Measurements from ENCODE around the gene GABRR2. TPM values are rescaled to one million over a fixed set of nuclear protein-coding genes. Genes with fewer than 3 reads are reported as not detected.

Gene GABRR2
- total and polyA plus RNA-seq, 2 of the 4 experiments (the other 2 are of a cell fraction) = 0.26 TPM; not detected in 1

DNA sequence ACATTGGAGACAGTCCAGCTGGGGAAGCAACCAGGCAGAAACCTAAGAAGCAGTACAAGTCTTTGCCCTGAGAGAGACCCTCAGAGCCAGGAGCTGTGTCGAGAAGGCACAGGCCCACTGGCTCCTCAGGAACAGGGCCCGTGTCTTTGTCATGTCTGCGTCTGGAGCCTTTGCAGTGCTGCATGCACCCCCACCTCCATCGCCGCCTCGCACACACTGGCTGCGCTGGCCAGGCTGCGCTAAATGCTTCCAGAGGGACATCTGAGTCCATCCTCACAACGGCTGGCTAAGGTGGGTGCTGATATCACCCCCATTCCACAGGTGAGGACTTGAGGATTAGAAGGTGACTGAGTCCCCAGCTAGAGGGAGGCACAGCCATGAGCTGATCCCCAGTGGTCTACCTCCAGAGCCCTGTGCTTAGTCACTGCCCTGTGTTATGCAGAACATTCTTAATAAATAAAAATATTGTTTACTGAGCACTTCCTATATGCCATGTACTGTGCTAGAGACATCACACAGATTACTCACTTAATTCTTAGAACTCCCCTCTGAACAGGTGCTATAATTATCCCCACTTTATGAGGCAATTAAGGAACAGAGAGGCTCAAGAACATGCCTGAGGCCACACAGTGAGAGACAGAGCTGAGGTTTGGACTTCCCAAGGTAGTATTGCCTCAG, 27.6 kb downstream of the GABRR2 start:
- CTCF ChIA-PET = no interaction called here
- Histone ChIP-seq H2BK5ac (ENCODE audit: low read depth, low read length, poor library complexity, severe bottlenecking) (no peak overlapping the region), H2BK120ac (ENCODE audit: low read depth, low read length) (no peak overlapping the region), H3K27me3 (ENCODE audit: control insufficient read depth, insufficient read depth, low read length) (peaks cover 35% of the 10 kb centered on the region), H2AK5ac (ENCODE audit: low read depth, low read length) (no peak overlapping the region), H3K23ac (ENCODE audit: low read depth, low read length) (no peak overlapping the region), H2BK20ac (ENCODE audit: low read depth, low read length) (no peak overlapping the region), H4K91ac (ENCODE audit: insufficient read depth, low read depth, low read length) (no peak overlapping the region), H3K4me3 (ENCODE audit: insufficient read depth, low read depth, low read length) (no peak overlapping the region), H3K27ac (ENCODE audit: insufficient read depth, low read length) (no peak overlapping the region), H3K14ac (replicated peaks; ENCODE audit: low read depth, low read length) (no peak overlapping the region), H3K4me1 (ENCODE audit: control insufficient read depth, insufficient read depth, low read length) (no peaks in the 10 kb centered on the region), H3K18ac (ENCODE audit: low read depth, low read length) (no peak overlapping the region), H2BK15ac (ENCODE audit: low read depth, low read length) (no peak overlapping the region), H4K8ac (ENCODE audit: low read depth in 2 of 2, low read length in 2 of 2) (no peak overlapping the region), H3K4me2 (ENCODE audit: low read depth, low read length) (no peak overlapping the region), H3K9ac (ENCODE audit: low read depth, low read length) (no peak overlapping the region), H2AFZ (replicated peaks; ENCODE audit: low read length, poor library complexity) (no peak overlapping the region), H4K20me1 (ENCODE audit: insufficient read depth, low read length) (no peaks in the 10 kb centered on the region), H3K56ac (ENCODE audit: extremely low read depth, insufficient read depth, low read length) (no peak overlapping the region), H3K9me1 (ENCODE audit: insufficient read depth, low read length) (no peaks in the 10 kb centered on the region), H3K9me3 (ENCODE audit: control insufficient read depth, insufficient read depth, low read length) (no peaks in the 10 kb centered on the region), H3K36me3 (ENCODE audit: control insufficient read depth, insufficient read depth, low read length) (no peaks in the 10 kb centered on the region), H3K79me1 (ENCODE audit: low read depth in 1 of 2, low read length in 2 of 2) (no peaks in the 10 kb centered on the region), H2AK9ac (replicated peaks; ENCODE audit: low read depth, low read length, poor library complexity) (no peak overlapping the region), H4K5ac (ENCODE audit: low read depth, low read length) (no peak overlapping the region), H3K4ac (ENCODE audit: low read depth, low read length) (no peak overlapping the region)
- BruUV-seq (replicated peaks) = no TSS peak
- intact Hi-C loops (cut with micrococcal nuclease) (no loop called here), in situ Hi-C loops (cut with MboI; ENCODE audit: low sequenced_read_pairs) (no loop called here), dilution Hi-C loops (cut with HindIII; ENCODE audit: low sequenced_read_pairs, unreplicated experiment) (no loop called here)
- DNase-seq = no peak
- WGBS, 2 experiments (ENCODE audit: extremely low coverage in 2 of 2, insufficient read length in 1 of 2) = 40% methylated on average over 1 of the region's 9 CpGs; no CpG with 5 or more reads in 1 of the 2 experiments
- POLR2A ChIA-PET (ENCODE audit: unreplicated experiment) = no interaction called here
- no peak for TF ChIP-seq MAZ (IDR thresholded peaks at IDR 0.05; ENCODE audit: borderline replicate concordance, low read depth, low read length)
- TF ChIP-seq RCOR1 (IDR thresholded peaks at IDR 0.05; ENCODE audit: insufficient replicate concordance, low read length) = no peak
- TF ChIP-seq, protein P1, sequence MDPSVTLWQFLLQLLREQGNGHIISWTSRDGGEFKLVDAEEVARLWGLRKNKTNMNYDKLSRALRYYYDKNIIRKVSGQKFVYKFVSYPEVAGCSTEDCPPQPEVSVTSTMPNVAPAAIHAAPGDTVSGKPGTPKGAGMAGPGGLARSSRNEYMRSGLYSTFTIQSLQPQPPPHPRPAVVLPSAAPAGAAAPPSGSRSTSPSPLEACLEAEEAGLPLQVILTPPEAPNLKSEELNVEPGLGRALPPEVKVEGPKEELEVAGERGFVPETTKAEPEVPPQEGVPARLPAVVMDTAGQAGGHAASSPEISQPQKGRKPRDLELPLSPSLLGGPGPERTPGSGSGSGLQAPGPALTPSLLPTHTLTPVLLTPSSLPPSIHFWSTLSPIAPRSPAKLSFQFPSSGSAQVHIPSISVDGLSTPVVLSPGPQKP (IDR thresholded peaks at IDR 0.05; ENCODE audit: borderline replicate concordance, low read depth, low read length) = no peak
- ATAC-seq (ENCODE audit: low read depth) = no peak

Measured in IMR-90 (cell line).